IPS-20b (cell line): ENCODE results near the gene TRPM1.

Source experiments
- H3K27ac ChIP-seq: one replicate; pipeline ENCODE4 v1.5.1; 2013; ENCODE audit warnings: low read length
- H3K27me3 ChIP-seq: 2 replicates; pipeline ENCODE4 v1.6.1; 2013; ENCODE audit warnings: mild to moderate bottlenecking, low read length, inconsistent platforms; ENCODE audit not compliant: insufficient read depth
- H3K36me3 ChIP-seq: 2 replicates; pipeline ENCODE4 v1.6.1; 2013; ENCODE audit warnings: low read depth, mild to moderate bottlenecking, inconsistent platforms, low read length, moderate library complexity; ENCODE audit not compliant: insufficient read depth
- H3K4me1 ChIP-seq: 2 replicates; pipeline ENCODE4 v1.6.1; 2013; ENCODE audit warnings: mild to moderate bottlenecking, control low read depth, inconsistent platforms, low read length, moderate library complexity; ENCODE audit not compliant: insufficient read depth
- H3K4me3 ChIP-seq: 2 replicates; pipeline ENCODE4 v1.5.1; 2013; ENCODE audit warnings: mild to moderate bottlenecking, low read length, inconsistent platforms
- H3K9ac ChIP-seq: 2 replicates; pipeline ENCODE4 v1.6.1; 2013; ENCODE audit warnings: low read depth, mild to moderate bottlenecking, inconsistent platforms, low read length, moderate library complexity
- H3K9me3 ChIP-seq: 2 replicates; pipeline ENCODE4 v1.6.1; 2013; ENCODE audit warnings: mild to moderate bottlenecking, low read depth, low read length, inconsistent platforms; ENCODE audit not compliant: insufficient read depth

The TRPM1 gene

GRCh38 chr15:31080591-31081014, 20.9 kb downstream of the TRPM1 start:
- peak overlapping the region; percentile 33; the same call in 1 of the 2 replicates for H3K9ac ChIP-seq
- no peak overlapping the region for H3K27ac ChIP-seq
- no peaks in the 10 kb centered on the region for H3K36me3 ChIP-seq
- peak overlapping the region; percentile 51; the same call in 1 of the 2 replicates for H3K4me3 ChIP-seq
- H3K27me3 ChIP-seq, result peaks cover 14% of the 10 kb centered on the region
- no peaks in the 10 kb centered on the region for H3K9me3 ChIP-seq
- H3K4me1 ChIP-seq, result peaks cover 47% of the 10 kb centered on the region

GRCh38 chr15:31079519-31079918, 22.0 kb downstream of the TRPM1 start:
- Histone ChIP-seq H3K27ac (no peak overlapping the region), H3K27me3 (peaks cover 14% of the 10 kb centered on the region), H3K9ac (no peak overlapping the region), H3K36me3 (no peaks in the 10 kb centered on the region), H3K4me1 (peaks cover 49% of the 10 kb centered on the region), H3K9me3 (no peaks in the 10 kb centered on the region), H3K4me3 (peak overlapping the region; percentile 7; the same call in 1 of the 2 replicates)

- Histone ChIP-seq H3K9ac (no peak overlapping the region), H3K36me3 (no peaks in the 10 kb centered on the region), H3K9me3 (no peaks in the 10 kb centered on the region), H3K27ac (no peak overlapping the region), H3K4me3 (no peak overlapping the region), H3K4me1 (peaks cover 49% of the 10 kb centered on the region), H3K27me3 (peaks cover 14% of the 10 kb centered on the region)
Measured at GRCh38 chr15:31078471-31078870, 23.1 kb downstream of the TRPM1 start.

- Histone ChIP-seq H3K27ac (no peak overlapping the region), H3K27me3 (peaks cover 14% of the 10 kb centered on the region), H3K4me3 (no peak overlapping the region; the same call in 1 of the 2 replicates), H3K9me3 (no peaks in the 10 kb centered on the region), H3K9ac (no peak overlapping the region), H3K4me1 (peaks cover 49% of the 10 kb centered on the region), H3K36me3 (no peaks in the 10 kb centered on the region)
Measured at GRCh38 chr15:31077941-31078340, 23.6 kb downstream of the TRPM1 start.

GRCh38 chr15:31077181-31077580, 24.3 kb downstream of the TRPM1 start:
- Histone ChIP-seq H3K36me3 (no peaks in the 10 kb centered on the region), H3K4me1 (peaks cover 49% of the 10 kb centered on the region), H3K9me3 (no peaks in the 10 kb centered on the region), H3K27ac (no peak overlapping the region), H3K4me3 (no peak overlapping the region), H3K9ac (no peak overlapping the region), H3K27me3 (peaks cover 14% of the 10 kb centered on the region)

GRCh38 chr15:31074321-31074720, 27.2 kb downstream of the TRPM1 start:
- no peaks in the 10 kb centered on the region for H3K9me3 ChIP-seq
- H3K4me3 ChIP-seq, result no peak overlapping the region
- H3K36me3 ChIP-seq, result no peaks in the 10 kb centered on the region
- H3K4me1 ChIP-seq, result peaks cover 31% of the 10 kb centered on the region
- no peak overlapping the region for H3K27ac ChIP-seq
- no peak overlapping the region for H3K9ac ChIP-seq
- H3K27me3 ChIP-seq, result no peaks in the 10 kb centered on the region

- H3K9me3 ChIP-seq, result no peaks in the 10 kb centered on the region
- no peaks in the 10 kb centered on the region for H3K27me3 ChIP-seq
- H3K36me3 ChIP-seq, result no peaks in the 10 kb centered on the region
- H3K27ac ChIP-seq, result no peak overlapping the region
- 0 out of 2 replicates have a peak, but pooled peaks cover 4% of the 10 kb centered on the region for H3K4me1 ChIP-seq
- no peak overlapping the region for H3K4me3 ChIP-seq
- no peak overlapping the region for H3K9ac ChIP-seq
Measured at GRCh38 chr15:31070867-31071266, 30.7 kb downstream of the TRPM1 start.

GRCh38 chr15:31069360-31070000, 32.0 kb downstream of the TRPM1 start:
- no peaks in the 10 kb centered on the region for H3K4me1 ChIP-seq
- H3K9ac ChIP-seq, result no peak overlapping the region
- H3K36me3 ChIP-seq, result no peaks in the 10 kb centered on the region
- H3K9me3 ChIP-seq, result no peaks in the 10 kb centered on the region
- H3K4me3 ChIP-seq, result no peak overlapping the region
- no peaks in the 10 kb centered on the region for H3K27me3 ChIP-seq
- H3K27ac ChIP-seq, result no peak overlapping the region

- Histone ChIP-seq H3K4me3 (no peak overlapping the region), H3K27ac (no peak overlapping the region), H3K9me3 (no peaks in the 10 kb centered on the region), H3K27me3 (no peaks in the 10 kb centered on the region), H3K9ac (no peak overlapping the region), H3K4me1 (no peaks in the 10 kb centered on the region), H3K36me3 (no peaks in the 10 kb centered on the region)
Measured at GRCh38 chr15:31067890-31068603, 33.5 kb downstream of the TRPM1 start.

- no peaks in the 10 kb centered on the region for H3K4me1 ChIP-seq
- H3K27me3 ChIP-seq, result no peaks in the 10 kb centered on the region
- H3K9ac ChIP-seq, result no peak overlapping the region
- no peak overlapping the region for H3K4me3 ChIP-seq
- no peaks in the 10 kb centered on the region for H3K9me3 ChIP-seq
- H3K27ac ChIP-seq, result no peak overlapping the region
- H3K36me3 ChIP-seq, result no peaks in the 10 kb centered on the region
Measured at GRCh38 chr15:31065824-31066223, 35.7 kb downstream of the TRPM1 start.

GRCh38 chr15:31062911-31063310, 38.6 kb downstream of the TRPM1 start:
- H3K4me3 ChIP-seq, result no peak overlapping the region
- no peak overlapping the region for H3K27ac ChIP-seq
- no peaks in the 10 kb centered on the region for H3K36me3 ChIP-seq
- no peaks in the 10 kb centered on the region for H3K27me3 ChIP-seq
- H3K4me1 ChIP-seq, result no peaks in the 10 kb centered on the region
- no peak overlapping the region for H3K9ac ChIP-seq
- H3K9me3 ChIP-seq, result no peaks in the 10 kb centered on the region

- H3K27ac ChIP-seq, result no peak overlapping the region
- no peaks in the 10 kb centered on the region for H3K9me3 ChIP-seq
- H3K4me3 ChIP-seq, result no peak overlapping the region
- no peak overlapping the region; the same call in 1 of the 2 replicates for H3K9ac ChIP-seq
- no peaks in the 10 kb centered on the region for H3K36me3 ChIP-seq
- no peaks in the 10 kb centered on the region for H3K27me3 ChIP-seq
- no peaks in the 10 kb centered on the region for H3K4me1 ChIP-seq
Measured at GRCh38 chr15:31062310-31062847, 39.1 kb downstream of the TRPM1 start.
